ENCODE results near the gene UGT1A4.
A peak's percentile ranks its signal among the peaks of the same experiment; 100 is the strongest.

Gene UGT1A4

DNA sequence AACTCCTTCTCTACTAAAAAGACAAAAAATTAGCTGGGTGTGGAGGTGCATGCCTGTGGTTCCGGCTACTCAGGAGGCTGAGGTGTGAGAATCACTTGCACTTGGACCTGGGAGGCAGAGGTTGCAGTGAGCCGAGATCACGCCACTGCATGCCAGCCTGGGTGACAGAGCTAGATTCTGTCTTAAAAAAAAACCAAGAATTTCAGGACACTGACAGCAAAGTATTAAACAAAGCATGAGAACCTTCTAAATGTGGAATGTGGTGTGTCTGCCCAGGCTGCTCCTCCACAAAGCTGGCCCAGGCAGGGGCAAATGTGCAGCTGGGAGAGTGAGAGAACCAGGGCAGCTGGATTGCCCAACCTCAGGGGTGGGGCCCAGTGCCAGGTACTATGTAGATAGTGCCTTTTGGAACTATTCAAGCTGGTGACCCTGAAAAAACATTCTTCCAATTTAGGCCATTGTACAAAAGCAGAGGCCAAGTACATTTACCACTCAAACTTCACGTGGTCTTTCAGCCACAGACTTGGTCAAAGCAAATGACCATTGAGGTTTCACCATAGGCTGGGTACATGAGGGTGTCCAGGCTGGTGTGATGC is 12.5 kb upstream of the UGT1A4 start:
- TF ChIP-seq TAF1 (IDR thresholded peaks at IDR 0.05; ENCODE audit: low read depth) = no peak
- TF ChIP-seq EGR1 (IDR thresholded peaks at IDR 0.05) = no peak
- TF ChIP-seq, protein P1, sequence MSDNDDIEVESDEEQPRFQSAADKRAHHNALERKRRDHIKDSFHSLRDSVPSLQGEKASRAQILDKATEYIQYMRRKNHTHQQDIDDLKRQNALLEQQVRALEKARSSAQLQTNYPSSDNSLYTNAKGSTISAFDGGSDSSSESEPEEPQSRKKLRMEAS (IDR thresholded peaks at IDR 0.05) = no peak
- no peak for TF ChIP-seq ZBTB7A (IDR thresholded peaks at IDR 0.05; ENCODE audit: low read depth)
- TF ChIP-seq NFIC (IDR thresholded peaks at IDR 0.05) = no peak

DNA sequence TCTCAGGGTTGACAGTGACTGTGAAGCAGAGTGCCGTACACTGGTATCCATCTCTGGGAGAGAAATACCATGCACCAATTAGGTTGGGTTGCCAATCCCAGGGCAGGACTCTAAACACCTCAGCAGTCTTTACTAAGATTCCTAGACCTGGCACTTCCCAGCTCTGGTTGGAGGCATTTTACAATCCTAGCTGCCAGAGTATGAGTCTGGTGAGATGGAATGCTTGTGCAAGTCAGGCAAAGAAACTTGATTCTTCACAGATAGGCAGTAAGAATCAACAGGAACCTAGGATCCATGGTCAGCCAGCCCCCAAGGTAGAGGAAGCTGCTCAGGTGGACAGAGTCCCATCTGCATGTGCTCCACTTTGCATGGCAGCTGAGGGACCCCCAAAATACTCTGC is 11.8 kb upstream of the UGT1A4 start:
- TF ChIP-seq ZBTB7A (IDR thresholded peaks at IDR 0.05; ENCODE audit: low read depth) (no peak), EGR1 (IDR thresholded peaks at IDR 0.05) (no peak), RAD21 (IDR thresholded peaks at IDR 0.05; ENCODE audit: low read depth) (no peak), YY1 (IDR thresholded peaks at IDR 0.05; ENCODE audit: low read depth) (no peak), TEAD4 (IDR thresholded peaks at IDR 0.05) (no peak), NFIC (IDR thresholded peaks at IDR 0.05) (no peak), REST (IDR thresholded peaks at IDR 0.05; ENCODE audit: low read depth) (no peak), FOXM1 (IDR thresholded peaks at IDR 0.05; ENCODE audit: borderline replicate concordance, low read depth) (no peak), USF1 (IDR thresholded peaks at IDR 0.05) (no peak), EP300 (IDR thresholded peaks at IDR 0.05; ENCODE audit: borderline replicate concordance) (no peak), CEBPB (IDR thresholded peaks at IDR 0.05) (no peak), TCF12 (IDR thresholded peaks at IDR 0.05; ENCODE audit: low read depth) (no peak), CREB1 (IDR thresholded peaks at IDR 0.05; ENCODE audit: low read depth) (no peak), TAF1 (IDR thresholded peaks at IDR 0.05; ENCODE audit: low read depth) (no peak)
- TF ChIP-seq, protein P1 (IDR thresholded peaks at IDR 0.05) = no peak

GRCh38 chr2:233707940-233708644 is 10.4 kb upstream of the UGT1A4 start:
- TF ChIP-seq FOXM1 (IDR thresholded peaks at IDR 0.05; ENCODE audit: borderline replicate concordance, low read depth) (no peak), YY1 (IDR thresholded peaks at IDR 0.05; ENCODE audit: low read depth) (no peak), ZBTB7A (IDR thresholded peaks at IDR 0.05; ENCODE audit: low read depth) (no peak), USF1 (IDR thresholded peaks at IDR 0.05) (no peak), REST (IDR thresholded peaks at IDR 0.05; ENCODE audit: low read depth) (no peak), TEAD4 (IDR thresholded peaks at IDR 0.05) (no peak), CEBPB (IDR thresholded peaks at IDR 0.05) (no peak)

DNA sequence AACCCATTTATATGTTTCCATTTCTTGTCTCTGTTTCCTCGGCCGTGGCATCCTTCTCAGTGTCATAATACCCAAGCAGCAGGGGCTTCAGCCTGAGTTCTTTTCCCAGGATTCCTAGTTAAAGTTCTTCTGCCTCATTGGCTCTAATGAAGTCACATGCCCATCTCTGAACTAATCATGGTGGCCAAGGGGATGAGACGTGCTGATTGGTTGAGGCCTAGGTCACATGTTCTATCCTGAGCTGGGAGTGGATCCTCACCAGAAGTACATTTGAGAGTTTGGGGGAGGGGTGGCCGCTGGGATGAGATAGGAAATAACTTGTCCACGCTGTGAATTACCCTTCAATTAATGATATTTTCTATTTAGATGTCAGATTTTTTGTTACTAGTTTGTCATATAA is 9.6 kb upstream of the UGT1A4 start:
- no peak for TF ChIP-seq TCF12 (IDR thresholded peaks at IDR 0.05; ENCODE audit: low read depth)
- TF ChIP-seq USF1 (IDR thresholded peaks at IDR 0.05) = peak; percentile 59

GRCh38 chr2:233711312-233712008 is 7.1 kb upstream of the UGT1A4 start:
- no peak for TF ChIP-seq USF1 (IDR thresholded peaks at IDR 0.05)
- peak; percentile 84 for TF ChIP-seq RAD21 (IDR thresholded peaks at IDR 0.05; ENCODE audit: low read depth)
- TF ChIP-seq EGR1 (IDR thresholded peaks at IDR 0.05) = no peak
